HFF-Myc (cell line): ENCODE results near the gene MFNG.

Source experiments
- DNase-seq: peaks from one replicate; pipeline ENCODE4 v3.0.0-alpha.2; 2011; ENCODE audit warnings: low read depth; ENCODE audit errors: extremely low read depth
- H3K4me3 ChIP-seq: replicated peaks from 2 replicates; pipeline ENCODE4 v1.5.1; 2011; ENCODE audit warnings: low read depth, mild to moderate bottlenecking, control low read depth, low read length
- CTCF ChIP-seq: IDR thresholded peaks from 2 replicates; pipeline ENCODE4 v1.5.1; 2012; ENCODE audit warnings: mild to moderate bottlenecking, low read depth, low read length, control low read depth; ENCODE audit errors: missing control alignments

The MFNG gene

GRCh38 chr22:37462983-37463382 is 23.2 kb downstream of the MFNG start:
- no peak for DNase-seq
- TF ChIP-seq CTCF, result no peak
- no peak overlapping the region for H3K4me3 ChIP-seq

- H3K4me3 ChIP-seq, result no peak overlapping the region
- TF ChIP-seq CTCF, result no peak
- DNase-seq, result no peak
Observed at GRCh38 chr22:37462436-37462835, 23.7 kb downstream of the MFNG start.

GRCh38 chr22:37461961-37462360 is 24.2 kb downstream of the MFNG start:
- no peak overlapping the region for H3K4me3 ChIP-seq
- no peak for DNase-seq
- no peak for TF ChIP-seq CTCF

GRCh38 chr22:37460684-37461083 is 25.5 kb downstream of the MFNG start:
- no peak for TF ChIP-seq CTCF
- no peak overlapping the region for H3K4me3 ChIP-seq
- no peak for DNase-seq

- DNase-seq, result no peak
- TF ChIP-seq CTCF, result no peak
- no peak overlapping the region for H3K4me3 ChIP-seq
Observed at GRCh38 chr22:37459206-37459605, 27.0 kb downstream of the MFNG start.

- peak; percentile 98 for TF ChIP-seq CTCF
- H3K4me3 ChIP-seq, result no peak overlapping the region
- no peak for DNase-seq
Observed at GRCh38 chr22:37457093-37457893, 28.9 kb downstream of the MFNG start.

- no peak overlapping the region for H3K4me3 ChIP-seq
- DNase-seq, result no peak
Observed at GRCh38 chr22:37456346-37456745, 29.8 kb downstream of the MFNG start.

More at GRCh38 chr22:37456346-37456745, 29.8 kb downstream of the MFNG start:
- TF ChIP-seq CTCF, result no peak
